ENCODE measurements around the gene GBP1.
A peak's percentile ranks its signal among the peaks of the same experiment; 100 is the strongest.
"Not testable (repeated sequence)": the region's sequence is repeated elsewhere in the genome, so short reads cannot be mapped to it uniquely, and the experiment has no call there.

Gene GBP1

DNA sequence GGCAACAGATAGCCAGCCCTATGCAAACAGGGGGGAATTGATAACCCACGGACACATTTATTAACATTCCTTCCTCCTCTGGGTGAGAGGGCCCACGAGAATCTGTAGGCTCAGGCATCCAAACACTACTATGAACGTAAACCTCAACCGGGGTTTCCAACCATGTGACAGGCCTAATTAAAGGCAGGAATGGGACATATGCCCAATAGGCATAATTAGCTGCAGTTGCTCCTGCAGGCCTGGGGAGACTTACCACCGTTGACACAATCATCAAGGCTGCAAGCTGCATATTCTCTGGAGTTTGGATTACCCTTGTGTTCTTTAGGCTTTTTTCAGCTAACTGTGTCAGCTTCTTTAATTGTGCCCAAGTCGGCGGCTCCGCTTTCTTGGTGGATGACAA, 22.2 kb upstream of the GBP1 start:
- Histone ChIP-seq H3K27ac (ENCODE audit: low read depth, low read length) (no peak overlapping the region), H3K4me2 (ENCODE audit: low read length) (no peak overlapping the region), H4K8ac (ENCODE audit: low read depth, low read length) (no peak overlapping the region), H3K23ac (ENCODE audit: low read length) (no peak overlapping the region), H3K4me1 (ENCODE audit: control insufficient read depth, low read depth, low read length) (no peaks in the 10 kb centered on the region), H4K5ac (ENCODE audit: low read length) (no peak overlapping the region), H3K56ac (ENCODE audit: low read length) (no peak overlapping the region), H2AK5ac (ENCODE audit: low read length) (no peak overlapping the region), H3K9ac (ENCODE audit: low read length) (no peak overlapping the region), H3K27me3 (ENCODE audit: insufficient read depth, low read length, poor library complexity) (no peaks in the 10 kb centered on the region), H3K79me1 (ENCODE audit: low read length) (no peaks in the 10 kb centered on the region), H2BK5ac (ENCODE audit: low read length) (no peak overlapping the region), H3K36me3 (ENCODE audit: control insufficient read depth, insufficient read depth, low read length) (no peaks in the 10 kb centered on the region), H3K18ac (ENCODE audit: low read length) (no peak overlapping the region), H3K4ac (ENCODE audit: low read depth, low read length) (no peak overlapping the region), H2BK120ac (ENCODE audit: low read depth, low read length) (no peak overlapping the region), H3K4me3 (ENCODE audit: low read length) (no peak overlapping the region), H2BK15ac (replicated peaks; ENCODE audit: low read depth) (no peak overlapping the region), H3K79me2 (ENCODE audit: control insufficient read depth, insufficient read depth, low read length) (no peaks in the 10 kb centered on the region)
- WGBS (ENCODE audit: extremely low coverage, insufficient coverage, low lambda C conversion rate): no CpG with 5 or more reads among the region's 8 CpGs
- peak; percentile 6 for DNase-seq

DNA sequence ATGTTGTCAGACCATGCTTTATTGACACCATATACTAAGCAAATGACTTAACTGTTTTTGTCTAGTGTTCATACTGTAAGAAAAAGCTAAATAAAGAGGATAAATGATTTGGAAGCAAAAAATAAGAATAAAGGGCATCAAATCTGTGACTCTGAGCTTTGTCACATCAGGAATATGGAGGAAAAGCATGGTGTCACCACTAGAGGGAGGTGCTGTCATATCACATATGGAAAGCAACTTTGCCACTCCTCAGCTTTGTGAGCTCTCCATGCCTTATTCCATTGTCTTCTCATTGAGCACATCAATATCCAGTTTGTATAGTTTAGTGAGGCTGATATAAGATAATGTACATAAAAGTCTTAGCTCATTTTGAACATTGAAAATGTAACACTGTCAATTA, 20.8 kb upstream of the GBP1 start:
- Histone ChIP-seq H2BK120ac (ENCODE audit: low read depth, low read length) (no peak overlapping the region), H3K4me3 (ENCODE audit: low read length) (no peak overlapping the region), H3K79me1 (ENCODE audit: low read length) (no peaks in the 10 kb centered on the region), H3K27me3 (ENCODE audit: insufficient read depth, low read length, poor library complexity) (no peaks in the 10 kb centered on the region), H4K8ac (ENCODE audit: low read depth, low read length) (no peak overlapping the region), H2BK5ac (ENCODE audit: low read length) (no peak overlapping the region), H3K4ac (ENCODE audit: low read depth, low read length) (no peak overlapping the region), H2AK5ac (ENCODE audit: low read length) (no peak overlapping the region), H3K4me1 (ENCODE audit: control insufficient read depth, low read depth, low read length) (no peaks in the 10 kb centered on the region), H3K27ac (ENCODE audit: low read depth, low read length) (no peak overlapping the region), H3K56ac (ENCODE audit: low read length) (no peak overlapping the region), H3K9ac (ENCODE audit: low read length) (no peak overlapping the region), H3K36me3 (ENCODE audit: control insufficient read depth, insufficient read depth, low read length) (no peaks in the 10 kb centered on the region), H3K18ac (ENCODE audit: low read length) (no peak overlapping the region), H3K23ac (ENCODE audit: low read length) (no peak overlapping the region), H3K4me2 (ENCODE audit: low read length) (no peak overlapping the region), H3K79me2 (ENCODE audit: control insufficient read depth, insufficient read depth, low read length) (no peaks in the 10 kb centered on the region), H4K5ac (ENCODE audit: low read length) (no peak overlapping the region), H2BK15ac (replicated peaks; ENCODE audit: low read depth) (no peak overlapping the region)
- DNase-seq: peak; percentile 58

DNA sequence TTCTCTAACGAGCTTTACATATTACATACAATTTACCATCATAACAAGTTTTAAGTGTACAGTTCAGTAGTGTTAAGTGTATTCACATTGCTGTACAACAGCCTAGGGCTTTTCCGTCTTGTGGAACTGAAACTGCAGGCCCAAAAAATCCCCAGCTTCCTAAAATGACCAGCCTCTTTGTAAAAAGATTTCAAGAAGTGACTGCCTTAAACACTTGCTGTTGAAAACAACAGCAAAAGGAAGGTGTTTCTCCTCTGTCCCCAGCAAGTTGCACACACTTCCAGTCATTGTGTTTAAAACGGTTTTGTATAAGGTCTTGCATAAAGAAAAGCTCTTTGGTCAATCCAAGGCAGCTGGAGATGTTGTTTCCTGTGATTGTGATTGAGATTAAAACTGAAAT, 16.0 kb upstream of the GBP1 start:
- H3K4me2 ChIP-seq (ENCODE audit: low read length): no peak overlapping the region
- DNase-seq: no peak
- H3K56ac ChIP-seq (ENCODE audit: low read length): no peak overlapping the region
- no peak overlapping the region for H3K9ac ChIP-seq (ENCODE audit: low read length)
- no peak overlapping the region for H4K8ac ChIP-seq (ENCODE audit: low read depth, low read length)
- H3K27me3 ChIP-seq (ENCODE audit: insufficient read depth, low read length, poor library complexity): no peaks in the 10 kb centered on the region
- no peak overlapping the region for H4K5ac ChIP-seq (ENCODE audit: low read length)
- H3K4me1 ChIP-seq (ENCODE audit: control insufficient read depth, low read depth, low read length): no peaks in the 10 kb centered on the region
- no peak overlapping the region for H2AK5ac ChIP-seq (ENCODE audit: low read length)
- H3K79me2 ChIP-seq (ENCODE audit: control insufficient read depth, insufficient read depth, low read length): no peaks in the 10 kb centered on the region
- no peak overlapping the region for H2BK5ac ChIP-seq (ENCODE audit: low read length)
- no peak overlapping the region for H3K23ac ChIP-seq (ENCODE audit: low read length)
- H2BK15ac ChIP-seq (replicated peaks; ENCODE audit: low read depth): no peak overlapping the region
- H3K18ac ChIP-seq (ENCODE audit: low read length): no peak overlapping the region
- no peak overlapping the region for H3K4ac ChIP-seq (ENCODE audit: low read depth, low read length)
- H2BK120ac ChIP-seq (ENCODE audit: low read depth, low read length): no peak overlapping the region
- 100% methylated on average over 1 of the region's 3 CpGs for WGBS (ENCODE audit: extremely low coverage, insufficient coverage, low lambda C conversion rate)
- no peaks in the 10 kb centered on the region for H3K79me1 ChIP-seq (ENCODE audit: low read length)
- no peaks in the 10 kb centered on the region for H3K36me3 ChIP-seq (ENCODE audit: control insufficient read depth, insufficient read depth, low read length)
- H3K4me3 ChIP-seq (ENCODE audit: low read length): no peak overlapping the region
- H3K27ac ChIP-seq (ENCODE audit: low read depth, low read length): no peak overlapping the region

DNA sequence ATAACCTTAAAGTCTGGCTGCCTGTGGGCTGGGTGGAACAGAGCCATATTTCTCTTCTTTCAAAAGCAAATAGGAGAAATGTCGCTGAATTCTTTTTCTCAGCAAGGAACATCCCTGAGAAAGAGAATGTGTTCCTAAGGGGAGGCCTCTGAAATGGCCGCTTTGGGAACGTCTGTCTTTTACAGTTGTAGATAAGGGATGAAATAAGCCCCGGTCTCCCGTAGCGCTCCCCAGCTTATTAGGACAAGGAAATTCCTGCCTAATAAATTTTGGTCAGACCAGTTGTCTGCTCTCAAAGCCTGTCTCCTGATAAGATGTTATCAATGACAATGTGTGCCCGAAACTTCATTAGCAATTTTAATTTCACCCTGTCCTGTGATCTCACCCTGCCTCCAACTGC, 15.1 kb upstream of the GBP1 start:
- not testable (repeated sequence) for H3K4me3 ChIP-seq (ENCODE audit: low read length); H3K18ac ChIP-seq (ENCODE audit: low read length); H3K23ac ChIP-seq (ENCODE audit: low read length); H3K79me2 ChIP-seq (ENCODE audit: control insufficient read depth, insufficient read depth, low read length); H3K79me1 ChIP-seq (ENCODE audit: low read length); H2BK5ac ChIP-seq (ENCODE audit: low read length); H3K9ac ChIP-seq (ENCODE audit: low read length); H3K27me3 ChIP-seq (ENCODE audit: insufficient read depth, low read length, poor library complexity); H2BK120ac ChIP-seq (ENCODE audit: low read depth, low read length); H3K4me1 ChIP-seq (ENCODE audit: control insufficient read depth, low read depth, low read length); H2AK5ac ChIP-seq (ENCODE audit: low read length); H3K36me3 ChIP-seq (ENCODE audit: control insufficient read depth, insufficient read depth, low read length); DNase-seq; H4K8ac ChIP-seq (ENCODE audit: low read depth, low read length); H3K56ac ChIP-seq (ENCODE audit: low read length); H2BK15ac ChIP-seq (replicated peaks; ENCODE audit: low read depth); H3K4me2 ChIP-seq (ENCODE audit: low read length); H4K5ac ChIP-seq (ENCODE audit: low read length); H3K27ac ChIP-seq (ENCODE audit: low read depth, low read length); H3K4ac ChIP-seq (ENCODE audit: low read depth, low read length)
- no CpG with 5 or more reads among the region's 7 CpGs for WGBS (ENCODE audit: extremely low coverage, insufficient coverage, low lambda C conversion rate)

DNA sequence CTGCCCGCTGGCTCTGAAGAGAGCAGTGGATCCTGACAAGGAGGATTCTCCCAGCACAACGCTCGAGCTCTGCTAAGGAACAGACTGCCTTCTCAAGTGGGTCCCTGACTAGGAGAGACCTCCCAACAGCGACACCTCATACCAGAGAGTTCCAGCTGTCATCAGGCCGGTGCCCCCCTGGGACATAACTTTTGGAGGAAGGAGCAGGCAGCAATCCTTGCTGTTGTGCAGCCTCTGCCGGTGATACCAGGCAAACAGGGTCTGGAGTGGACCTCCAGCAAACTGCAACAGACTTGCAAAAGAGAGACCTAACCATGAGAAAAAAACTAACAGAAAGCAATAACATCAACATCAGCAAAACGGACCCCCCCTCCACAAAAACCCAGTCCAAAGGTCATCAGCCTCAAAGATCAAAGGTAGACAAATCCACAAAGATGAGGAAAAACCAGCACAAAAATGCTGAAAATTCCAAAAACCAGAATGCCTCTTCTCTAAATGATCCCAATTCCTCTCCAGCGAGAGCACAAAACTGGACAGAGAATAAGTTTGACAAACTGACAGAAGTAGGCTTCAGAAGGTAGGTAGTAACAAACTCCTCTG, 7.6 kb upstream of the GBP1 start:
- not testable (repeated sequence) for H3K4me3 ChIP-seq (ENCODE audit: low read length); H4K5ac ChIP-seq (ENCODE audit: low read length); H3K56ac ChIP-seq (ENCODE audit: low read length); DNase-seq; H2BK15ac ChIP-seq (replicated peaks; ENCODE audit: low read depth); H2AK5ac ChIP-seq (ENCODE audit: low read length); H3K79me2 ChIP-seq (ENCODE audit: control insufficient read depth, insufficient read depth, low read length); H3K79me1 ChIP-seq (ENCODE audit: low read length); H3K36me3 ChIP-seq (ENCODE audit: control insufficient read depth, insufficient read depth, low read length); H3K23ac ChIP-seq (ENCODE audit: low read length); H3K4me2 ChIP-seq (ENCODE audit: low read length); H3K4me1 ChIP-seq (ENCODE audit: control insufficient read depth, low read depth, low read length); H4K8ac ChIP-seq (ENCODE audit: low read depth, low read length); H3K27ac ChIP-seq (ENCODE audit: low read depth, low read length); H2BK120ac ChIP-seq (ENCODE audit: low read depth, low read length); H3K9ac ChIP-seq (ENCODE audit: low read length); H3K18ac ChIP-seq (ENCODE audit: low read length); H3K27me3 ChIP-seq (ENCODE audit: insufficient read depth, low read length, poor library complexity); H3K4ac ChIP-seq (ENCODE audit: low read depth, low read length); H2BK5ac ChIP-seq (ENCODE audit: low read length)
- no CpG with 5 or more reads among the region's 8 CpGs for WGBS (ENCODE audit: extremely low coverage, insufficient coverage, low lambda C conversion rate)

DNA sequence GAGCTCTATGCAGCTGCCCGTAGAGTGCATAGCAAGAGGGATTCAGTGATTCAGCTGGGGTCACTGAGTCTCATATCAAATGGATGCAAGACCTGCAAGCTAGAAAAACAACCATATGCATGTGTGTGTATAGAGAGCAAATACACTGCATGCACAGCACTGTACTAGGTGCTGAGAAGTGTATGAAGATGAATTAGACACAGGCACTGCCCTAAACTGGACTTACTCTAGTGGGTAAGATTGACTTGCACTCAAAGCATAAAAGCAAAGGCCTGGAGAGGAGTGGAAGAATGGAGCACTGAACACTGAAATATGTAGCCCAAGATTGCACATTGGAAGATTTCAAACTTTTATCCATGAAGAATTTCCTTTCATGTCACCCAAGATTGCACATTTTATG, 5.5 kb upstream of the GBP1 start:
- Histone ChIP-seq H3K9ac (ENCODE audit: low read length) (no peak overlapping the region), H3K4me2 (ENCODE audit: low read length) (no peak overlapping the region), H2BK15ac (replicated peaks; ENCODE audit: low read depth) (no peak overlapping the region), H4K5ac (ENCODE audit: low read length) (no peak overlapping the region), H3K56ac (ENCODE audit: low read length) (no peak overlapping the region), H3K27ac (ENCODE audit: low read depth, low read length) (no peak overlapping the region), H3K23ac (ENCODE audit: low read length) (no peak overlapping the region), H3K27me3 (ENCODE audit: insufficient read depth, low read length, poor library complexity) (no peaks in the 10 kb centered on the region), H2BK5ac (ENCODE audit: low read length) (no peak overlapping the region), H4K8ac (ENCODE audit: low read depth, low read length) (no peak overlapping the region), H3K36me3 (ENCODE audit: control insufficient read depth, insufficient read depth, low read length) (no peaks in the 10 kb centered on the region), H3K4me3 (ENCODE audit: low read length) (no peak overlapping the region), H3K79me1 (ENCODE audit: low read length) (no peaks in the 10 kb centered on the region), H3K18ac (ENCODE audit: low read length) (no peak overlapping the region), H2BK120ac (ENCODE audit: low read depth, low read length) (no peak overlapping the region), H3K4me1 (ENCODE audit: control insufficient read depth, low read depth, low read length) (no peaks in the 10 kb centered on the region), H2AK5ac (ENCODE audit: low read length) (no peak overlapping the region), H3K79me2 (ENCODE audit: control insufficient read depth, insufficient read depth, low read length) (no peaks in the 10 kb centered on the region), H3K4ac (ENCODE audit: low read depth, low read length) (no peak overlapping the region)
- no CpG with 5 or more reads among the region's 1 CpG for WGBS (ENCODE audit: extremely low coverage, insufficient coverage, low lambda C conversion rate)
- DNase-seq: no peak
